Osteocyte (in vitro differentiated cells): ENCODE results near the gene CXCL11. TPM values are rescaled to one million over a fixed set of nuclear protein-coding genes. Genes with fewer than 3 reads are reported as not detected.
"Not testable (repeated sequence)": the region's sequence is repeated elsewhere in the genome, so short reads cannot be mapped to it uniquely, and the experiment has no call there.

Experiments used
- DNase-seq: peaks from one replicate; pipeline ENCODE4 v3.0.0; 2021; ENCODE audit warnings: mixed read lengths; ENCODE audit not compliant: unreplicated experiment; ENCODE audit errors: extremely low spot score
- H3K27ac Mint-ChIP-seq: one replicate; pipeline ENCODE4 v1.8.0; 2021; ENCODE audit warnings: mild to moderate bottlenecking, mixed read lengths; ENCODE audit not compliant: unreplicated experiment
- H3K27me3 Mint-ChIP-seq: one replicate; pipeline ENCODE4 v1.8.0; 2021; ENCODE audit warnings: mixed read lengths; ENCODE audit not compliant: unreplicated experiment
- H3K36me3 Mint-ChIP-seq: one replicate; pipeline ENCODE4 v1.8.0; 2021; ENCODE audit warnings: mixed read lengths; ENCODE audit not compliant: unreplicated experiment
- H3K4me1 Mint-ChIP-seq: one replicate; pipeline ENCODE4 v1.8.0; 2021; ENCODE audit warnings: mixed read lengths; ENCODE audit not compliant: unreplicated experiment
- H3K4me3 Mint-ChIP-seq: one replicate; pipeline ENCODE4 v1.8.0; 2021; ENCODE audit warnings: mild to moderate bottlenecking, moderate library complexity, mixed read lengths; ENCODE audit not compliant: unreplicated experiment
- H3K9me3 Mint-ChIP-seq: one replicate; pipeline ENCODE4 v1.8.0; 2021; ENCODE audit warnings: mixed read lengths; ENCODE audit not compliant: unreplicated experiment
- total RNA-seq: library from RNA; stranded (reverse); gene quantifications from 2 replicates; pipeline ENCODE4 v1.2.1, GENCODE V29; 2021
- TF ChIP-seq, protein P1 (sequence below): fragments of 200-600 bp; sonication (generic); IDR thresholded peaks from 2 replicates; pipeline ENCODE4 v1.5.0; 2021; ENCODE audit warnings: antibody characterized with exemption, mild to moderate bottlenecking, moderate library complexity

Gene CXCL11
- total RNA-seq, 1 donor from 2014 or later, result not detected

DNA sequence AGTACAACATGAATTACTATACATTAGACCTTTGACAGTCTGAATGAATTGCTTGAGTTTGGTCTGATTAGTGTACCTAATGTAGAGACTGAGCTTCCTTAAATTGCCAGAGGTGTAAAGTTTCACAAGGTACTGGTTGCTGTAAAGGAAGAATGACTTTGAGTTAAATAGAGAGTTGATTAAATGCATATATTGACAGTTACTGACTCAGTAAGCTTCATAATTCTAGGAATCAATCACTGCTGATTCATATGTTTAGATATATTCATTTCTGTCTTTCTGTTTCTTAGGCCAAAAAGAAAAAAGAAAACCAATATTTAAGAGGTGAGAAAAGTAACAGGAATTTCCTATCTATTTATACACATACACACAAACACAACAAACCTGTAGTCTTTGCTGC, 22.4 kb upstream of the CXCL11 start:
- no peaks in the 10 kb centered on the region for H3K9me3 Mint-ChIP-seq
- no peak overlapping the region for H3K4me3 Mint-ChIP-seq
- TF ChIP-seq, protein P1, sequence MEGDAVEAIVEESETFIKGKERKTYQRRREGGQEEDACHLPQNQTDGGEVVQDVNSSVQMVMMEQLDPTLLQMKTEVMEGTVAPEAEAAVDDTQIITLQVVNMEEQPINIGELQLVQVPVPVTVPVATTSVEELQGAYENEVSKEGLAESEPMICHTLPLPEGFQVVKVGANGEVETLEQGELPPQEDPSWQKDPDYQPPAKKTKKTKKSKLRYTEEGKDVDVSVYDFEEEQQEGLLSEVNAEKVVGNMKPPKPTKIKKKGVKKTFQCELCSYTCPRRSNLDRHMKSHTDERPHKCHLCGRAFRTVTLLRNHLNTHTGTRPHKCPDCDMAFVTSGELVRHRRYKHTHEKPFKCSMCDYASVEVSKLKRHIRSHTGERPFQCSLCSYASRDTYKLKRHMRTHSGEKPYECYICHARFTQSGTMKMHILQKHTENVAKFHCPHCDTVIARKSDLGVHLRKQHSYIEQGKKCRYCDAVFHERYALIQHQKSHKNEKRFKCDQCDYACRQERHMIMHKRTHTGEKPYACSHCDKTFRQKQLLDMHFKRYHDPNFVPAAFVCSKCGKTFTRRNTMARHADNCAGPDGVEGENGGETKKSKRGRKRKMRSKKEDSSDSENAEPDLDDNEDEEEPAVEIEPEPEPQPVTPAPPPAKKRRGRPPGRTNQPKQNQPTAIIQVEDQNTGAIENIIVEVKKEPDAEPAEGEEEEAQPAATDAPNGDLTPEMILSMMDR, result no peak
- peaks cover 79% of the 10 kb centered on the region for H3K27me3 Mint-ChIP-seq
- no peaks in the 10 kb centered on the region for H3K4me1 Mint-ChIP-seq
- H3K36me3 Mint-ChIP-seq, result no peaks in the 10 kb centered on the region
- H3K27ac Mint-ChIP-seq, result no peak overlapping the region
- DNase-seq, result no peak

DNA sequence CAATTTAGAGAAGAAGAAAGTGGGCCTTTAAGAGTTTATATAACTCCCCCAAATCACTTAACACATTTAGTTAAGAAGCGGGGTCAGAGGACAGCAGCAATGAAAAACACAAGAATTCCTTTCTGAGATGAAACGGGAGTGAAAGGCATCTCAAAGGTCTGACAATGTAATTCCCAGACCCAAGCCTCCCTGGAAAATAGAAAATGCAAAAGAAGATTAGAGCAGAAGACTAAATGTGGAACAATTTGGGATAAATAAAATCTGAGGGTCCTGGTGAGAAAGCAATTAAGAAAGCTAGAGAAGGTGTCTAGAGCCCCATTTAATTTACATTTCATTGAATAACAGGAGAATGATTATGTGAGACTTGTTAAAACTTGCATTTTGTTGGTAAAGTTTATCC, 19.6 kb upstream of the CXCL11 start:
- Mint-ChIP-seq H3K4me1 (no peaks in the 10 kb centered on the region), H3K27me3 (peaks cover 58% of the 10 kb centered on the region), H3K9me3 (no peaks in the 10 kb centered on the region), H3K36me3 (no peaks in the 10 kb centered on the region), H3K27ac (no peak overlapping the region), H3K4me3 (no peak overlapping the region)
- no peak for DNase-seq
- TF ChIP-seq, protein P1, result no peak

DNA sequence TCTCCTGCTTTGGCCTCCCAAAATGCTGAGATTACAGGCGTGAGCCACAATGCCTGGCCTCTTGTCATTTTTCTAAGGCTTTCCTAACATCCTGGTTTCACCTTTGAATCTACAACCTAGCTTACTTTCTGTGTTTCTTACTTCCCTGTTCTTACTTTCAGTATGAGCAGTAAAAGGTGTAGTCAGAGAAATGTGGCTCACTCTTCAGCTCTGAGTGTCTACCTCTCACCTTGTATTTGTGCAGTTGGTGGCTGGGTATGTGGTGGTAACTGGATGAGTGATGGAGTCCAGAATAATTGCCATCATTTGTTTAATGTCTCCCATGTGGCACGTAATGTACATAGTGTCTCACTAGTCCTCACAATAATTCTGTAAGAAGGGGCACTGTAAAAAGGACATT, 19.1 kb upstream of the CXCL11 start:
- H3K36me3 Mint-ChIP-seq, result no peaks in the 10 kb centered on the region
- H3K4me3 Mint-ChIP-seq, result no peak overlapping the region
- TF ChIP-seq, protein P1, result no peak
- H3K4me1 Mint-ChIP-seq, result no peaks in the 10 kb centered on the region
- H3K9me3 Mint-ChIP-seq, result no peaks in the 10 kb centered on the region
- H3K27me3 Mint-ChIP-seq, result peaks cover 54% of the 10 kb centered on the region
- DNase-seq, result no peak
- H3K27ac Mint-ChIP-seq, result no peak overlapping the region

- no peaks in the 10 kb centered on the region for H3K4me1 Mint-ChIP-seq
- no peak overlapping the region for H3K4me3 Mint-ChIP-seq
- H3K27ac Mint-ChIP-seq, result no peak overlapping the region
- no peaks in the 10 kb centered on the region for H3K9me3 Mint-ChIP-seq
- TF ChIP-seq, protein P1, result no peak
- DNase-seq, result no peak
- peaks cover 46% of the 10 kb centered on the region for H3K27me3 Mint-ChIP-seq
- H3K36me3 Mint-ChIP-seq, result no peaks in the 10 kb centered on the region
Observed at GRCh38 chr4:76053730-76054129, 17.9 kb upstream of the CXCL11 start.

DNA sequence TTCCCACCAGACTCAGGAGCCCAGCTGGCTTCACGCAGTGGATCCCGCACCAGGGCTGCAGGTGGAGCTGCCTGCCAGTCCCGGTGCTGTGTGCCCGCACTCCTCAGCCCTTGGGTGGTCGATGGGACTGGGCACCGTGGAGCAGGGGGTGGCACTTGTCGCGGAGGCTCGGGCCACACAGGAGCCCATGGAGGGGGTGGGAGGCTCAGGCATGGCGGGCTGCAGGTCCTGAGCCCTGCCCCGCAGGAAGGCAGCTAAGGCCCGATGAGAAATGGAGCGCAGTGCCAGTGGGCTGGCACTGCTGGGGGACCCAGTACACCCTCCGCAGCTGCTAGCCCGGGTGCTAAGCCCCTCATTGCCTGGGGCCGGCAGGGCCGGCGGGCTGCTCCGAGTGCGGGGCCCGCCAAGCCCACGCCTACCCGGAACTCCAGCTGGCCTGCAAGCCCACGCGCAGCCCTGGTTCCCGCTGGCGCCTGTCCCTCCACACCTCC, 14.7 kb upstream of the CXCL11 start:
- not testable (repeated sequence) for DNase-seq

GRCh38 chr4:76049860-76050416, 14.1 kb upstream of the CXCL11 start:
- H3K27me3 Mint-ChIP-seq, result peaks cover 20% of the 10 kb centered on the region
- H3K4me1 Mint-ChIP-seq, DNase-seq, H3K36me3 Mint-ChIP-seq, H3K27ac Mint-ChIP-seq, H3K9me3 Mint-ChIP-seq, H3K4me3 Mint-ChIP-seq: not testable (repeated sequence)

More for the DNA sequence above, 14.7 kb upstream of the CXCL11 start:
- not testable (repeated sequence) for H3K36me3 Mint-ChIP-seq, H3K4me3 Mint-ChIP-seq, H3K27ac Mint-ChIP-seq, H3K4me1 Mint-ChIP-seq, H3K9me3 Mint-ChIP-seq
- peaks cover 26% of the 10 kb centered on the region for H3K27me3 Mint-ChIP-seq

GRCh38 chr4:76044686-76045085, 8.8 kb upstream of the CXCL11 start:
- H3K27ac Mint-ChIP-seq, result not testable (repeated sequence)

GRCh38 chr4:76043306-76043705, 7.4 kb upstream of the CXCL11 start:
- not testable (repeated sequence) for DNase-seq, H3K36me3 Mint-ChIP-seq, H3K4me3 Mint-ChIP-seq, H3K27ac Mint-ChIP-seq, H3K9me3 Mint-ChIP-seq, H3K4me1 Mint-ChIP-seq
- peaks cover 21% of the 10 kb centered on the region for H3K27me3 Mint-ChIP-seq

More at GRCh38 chr4:76044686-76045085, 8.8 kb upstream of the CXCL11 start:
- not testable (repeated sequence) for DNase-seq, H3K9me3 Mint-ChIP-seq, H3K36me3 Mint-ChIP-seq, H3K4me1 Mint-ChIP-seq, H3K4me3 Mint-ChIP-seq
- peaks cover 25% of the 10 kb centered on the region for H3K27me3 Mint-ChIP-seq
